Astrocyte (in vitro differentiated cells and primary cell): ENCODE measurements around the gene FLG2.

Experiments
- CTCF ChIP-seq: IDR thresholded peaks from 2 replicates; pipeline ENCODE4 v1.5.1; 2011; ENCODE audit warnings: low read depth, mild to moderate bottlenecking, inconsistent platforms, low read length, moderate library complexity; ENCODE audit not compliant: insufficient read depth
- EZH2 ChIP-seq: IDR thresholded peaks from 2 replicates; pipeline ENCODE4 v1.6.1; 2012; ENCODE audit warnings: mild to moderate bottlenecking, low read length, inconsistent platforms; ENCODE audit not compliant: insufficient read depth

DNA sequence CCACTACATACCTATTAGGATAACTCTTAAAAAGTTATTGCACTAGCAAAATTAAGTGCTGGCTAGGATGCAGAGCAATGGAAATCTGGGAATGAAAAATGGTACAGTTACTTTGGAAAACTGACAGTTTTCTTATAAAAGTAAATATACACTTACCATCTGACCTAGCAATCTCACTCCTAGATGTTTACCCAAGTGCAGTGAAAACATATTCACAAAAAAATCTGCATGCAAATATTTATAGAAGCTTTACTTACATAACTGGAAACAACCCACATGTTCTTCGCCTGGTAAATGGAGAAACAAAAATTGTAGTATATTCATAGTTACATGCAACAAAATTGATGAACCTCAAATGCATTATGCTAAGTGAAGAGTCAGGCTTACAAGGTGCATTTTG lies 12.9 kb upstream of the FLG2 start:
- TF ChIP-seq CTCF (no peak), EZH2 (no peak)
